ENCODE measurements around the gene NPB.

GRCh38 chr17:81854974-81855774, 46.9 kb upstream of the NPB start:
- TF ChIP-seq POLR2A (IDR thresholded peaks at IDR 0.05) (peak; percentile 31), CTCF (IDR thresholded peaks at IDR 0.05) (peak in 2 of 4 donors; percentile 40 to 57)
